GM19438 (cell line): ENCODE results near the gene ASPHD1.
"Not testable (repeated sequence)": the region's sequence is repeated elsewhere in the genome, so short reads cannot be mapped to it uniquely, and the experiment has no call there.

Source experiments
- ATAC-seq: cut with Tn5 transposase; IDR thresholded peaks from one replicate; pipeline ENCODE4 v1.9.1; 2021; ENCODE audit warnings: low read depth; ENCODE audit not compliant: unreplicated experiment

Gene ASPHD1

DNA sequence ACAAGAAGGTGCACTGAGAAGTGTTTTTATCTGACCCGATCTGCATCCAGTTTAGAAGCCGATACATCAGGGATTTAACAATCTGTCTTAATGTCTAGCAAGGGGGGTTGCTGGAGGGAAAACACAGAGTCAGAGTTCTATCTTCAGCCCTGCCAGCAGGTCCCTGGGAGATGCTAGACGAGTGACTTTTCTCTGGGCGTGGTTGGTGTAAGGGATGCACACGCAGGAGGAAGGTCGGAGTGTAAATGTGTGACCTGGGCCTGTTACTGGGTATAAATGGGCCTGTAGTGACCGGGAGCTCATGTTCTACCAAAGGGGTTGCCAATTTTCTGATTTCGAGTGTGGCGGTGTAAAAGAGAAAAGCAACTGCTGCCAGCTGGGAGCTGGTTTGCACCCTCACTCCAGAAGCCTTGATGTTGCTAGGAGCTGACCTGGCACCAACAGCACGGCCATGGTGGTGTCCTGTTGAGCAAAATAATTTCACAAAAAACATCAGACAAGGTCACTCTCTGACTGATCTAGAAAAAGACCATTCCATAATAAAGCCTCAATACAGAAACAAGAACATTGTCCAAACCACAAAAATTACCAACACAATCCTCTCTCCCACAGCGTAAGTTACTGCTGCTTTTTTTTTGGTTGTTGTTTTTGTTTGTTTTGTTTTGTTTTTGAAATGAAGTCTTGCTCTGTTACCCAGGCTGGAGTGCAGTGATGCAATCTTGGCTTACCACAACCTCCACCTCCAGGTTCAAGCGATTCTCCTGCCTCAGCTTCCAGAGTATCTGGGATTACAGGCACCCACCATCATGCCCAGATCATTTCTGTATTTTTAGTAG lies 27.0 kb downstream of the ASPHD1 start:
- no peak for ATAC-seq

- ATAC-seq, result not testable (repeated sequence)
These were observed 31.5 kb downstream of the ASPHD1 start for GRCh38 chr16:29931750-29932149.

DNA sequence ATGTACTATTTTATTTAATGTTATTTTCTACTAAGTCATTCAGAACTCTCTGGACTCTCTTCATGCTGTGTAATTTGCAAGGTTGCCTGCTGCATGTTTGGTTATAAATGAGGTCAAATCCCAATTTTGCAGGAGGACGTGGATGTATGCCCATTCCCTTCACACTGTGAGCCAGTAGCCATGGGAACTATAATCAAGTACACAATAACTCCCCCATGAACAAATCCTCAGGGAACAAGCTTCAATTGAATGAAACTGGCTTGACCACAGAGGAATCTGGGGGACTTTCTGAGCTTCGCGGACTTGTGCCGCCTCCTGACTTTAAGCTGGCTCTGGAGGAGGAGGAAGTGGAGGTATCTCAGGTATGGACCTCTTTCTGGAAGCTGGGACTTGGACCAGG lies 40.4 kb downstream of the ASPHD1 start:
- ATAC-seq, result no peak

DNA sequence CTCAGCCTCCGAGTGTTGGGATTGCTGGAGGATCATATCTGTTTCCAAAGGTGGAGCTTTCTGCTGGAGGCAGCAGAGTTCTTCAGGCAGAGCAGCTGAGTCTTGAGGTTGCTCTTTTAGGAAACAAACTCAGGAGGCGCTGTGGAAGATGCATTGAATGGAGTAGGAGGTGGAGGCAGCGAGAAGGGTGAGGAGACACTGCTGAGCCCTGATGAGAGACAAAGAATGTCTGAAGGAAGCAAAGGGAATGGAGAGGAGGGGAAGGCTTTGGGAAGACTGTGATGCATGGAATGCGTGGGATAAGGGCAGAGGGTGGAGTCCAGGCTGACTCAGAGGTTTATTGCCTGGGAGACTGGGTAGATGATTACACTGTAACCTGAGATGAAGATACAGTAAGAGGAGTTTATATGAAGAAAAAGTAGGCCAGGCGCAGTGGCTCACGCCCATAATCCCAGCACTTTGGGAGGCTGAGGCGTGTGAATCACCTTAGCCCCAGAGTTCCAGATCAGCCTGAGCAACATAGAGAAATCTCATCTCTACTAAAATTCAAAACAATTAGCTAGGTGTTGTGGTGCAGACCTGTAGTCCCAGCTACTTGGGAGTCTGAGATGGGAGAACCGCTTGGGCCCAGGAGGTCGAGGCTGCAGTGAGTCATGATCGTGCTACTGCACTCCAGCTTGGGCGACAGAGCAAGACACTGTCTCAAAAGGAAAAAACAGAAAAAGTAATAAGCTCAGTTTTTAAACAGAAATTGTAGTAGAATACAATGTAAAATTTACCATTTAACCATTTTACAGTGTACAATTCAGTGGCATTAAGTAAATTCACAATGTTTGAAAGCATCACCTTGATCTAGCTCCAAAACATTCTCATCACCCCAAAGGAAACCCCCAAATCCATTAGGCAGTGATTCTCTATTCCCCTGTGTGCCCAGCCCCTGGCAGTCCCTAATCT lies 43.8 kb downstream of the ASPHD1 start:
- no peak for ATAC-seq

DNA sequence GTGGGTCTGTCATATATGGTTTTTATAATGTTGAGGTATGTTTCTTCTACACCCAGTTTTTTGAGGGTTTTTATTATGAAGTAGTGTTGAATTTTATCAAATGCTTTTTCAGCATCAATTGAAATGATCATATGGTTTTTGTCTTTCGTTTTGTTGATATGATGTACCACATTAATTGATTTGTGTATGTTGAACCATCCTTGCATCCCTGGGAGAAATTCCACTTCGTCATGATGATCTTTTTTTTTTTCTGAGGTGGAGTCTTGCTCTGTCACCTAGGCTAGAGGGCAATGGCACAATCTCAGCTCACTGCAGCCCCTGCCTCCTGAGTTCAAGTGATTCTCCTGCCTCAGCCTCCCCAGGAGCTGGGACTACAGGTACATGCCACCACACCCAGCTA lies 47.6 kb downstream of the ASPHD1 start:
- ATAC-seq, result no peak

DNA sequence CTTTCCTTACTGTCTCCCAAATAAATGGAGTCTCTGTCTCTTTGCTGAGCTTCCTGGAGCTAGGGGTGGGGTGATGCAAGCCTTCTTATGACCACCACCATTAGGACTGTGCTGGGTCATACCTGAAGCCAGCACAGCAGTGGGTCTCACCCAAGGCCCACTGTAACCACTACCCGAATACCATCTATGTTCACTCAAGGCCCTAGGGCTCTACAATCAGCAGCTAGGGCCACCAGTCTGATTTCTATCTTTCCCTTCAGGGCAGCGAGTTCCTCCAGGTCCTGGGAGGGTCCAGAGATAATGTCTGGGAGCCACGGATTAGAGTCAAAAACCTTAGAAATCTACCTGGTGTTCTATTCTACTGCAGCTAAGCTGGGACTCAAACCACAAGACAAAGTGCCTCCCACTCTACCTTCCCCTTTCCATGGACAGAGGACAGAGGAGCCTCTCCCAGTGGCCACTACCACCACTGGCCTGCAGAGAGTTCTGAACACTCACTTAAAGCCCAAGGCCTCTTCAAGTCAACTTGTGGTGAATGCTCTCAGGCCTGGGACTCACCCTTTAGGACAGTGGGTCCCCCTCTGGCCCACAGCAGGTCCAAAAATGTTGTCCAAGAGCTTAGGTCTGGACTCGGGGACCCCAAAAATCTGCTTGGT lies 50.6 kb downstream of the ASPHD1 start:
- ATAC-seq, result no peak

DNA sequence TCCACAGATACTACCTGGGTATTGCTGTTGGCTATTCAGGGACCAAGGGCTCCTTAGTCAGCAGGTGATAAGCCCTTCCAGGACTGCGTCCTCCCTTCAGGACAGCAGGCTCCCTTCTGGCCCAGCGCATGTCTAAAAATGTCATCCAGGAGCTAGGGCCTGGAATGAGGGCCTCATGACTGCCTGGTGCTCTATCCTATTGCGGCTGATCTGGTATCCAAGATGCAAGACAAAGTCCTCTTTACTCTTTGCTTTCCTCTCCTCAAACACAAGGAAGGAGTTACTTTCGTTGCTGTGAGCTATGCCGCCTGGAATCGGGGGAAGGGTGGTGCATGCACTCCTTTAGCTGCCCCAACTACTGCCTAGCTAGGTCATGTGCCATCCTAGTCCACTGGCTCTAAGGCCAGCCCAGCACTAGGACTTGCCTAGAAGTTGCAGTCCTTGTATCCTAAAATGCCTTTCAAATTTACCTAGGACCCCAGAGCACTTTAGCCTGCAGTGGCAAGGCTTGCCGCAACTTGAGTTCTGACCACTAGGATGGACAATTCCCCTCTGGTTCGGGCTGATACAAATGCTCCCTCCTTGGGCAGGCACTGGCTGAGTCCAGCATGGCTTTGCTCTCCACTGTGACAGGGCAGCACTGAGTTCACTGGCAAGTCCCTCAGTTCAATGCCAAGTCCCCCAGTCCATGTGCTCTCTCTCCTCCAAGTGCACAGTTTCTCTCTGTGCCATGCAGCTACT lies 51.5 kb downstream of the ASPHD1 start:
- no peak for ATAC-seq
